MV-4-11 (cell line): ENCODE results near the gene RFX8.
A peak's percentile ranks its signal among the peaks of the same experiment; 100 is the strongest.

Experiments
- DNase-seq: peaks from one replicate; lab custom pipeline; 2025; lab: John Stamatoyannopoulos, UW

Gene RFX8

GRCh38 chr2:101349893-101350662, 124.8 kb downstream of the RFX8 start:
- DNase-seq, result peak; percentile 46

GRCh38 chr2:101348883-101349282, 126.0 kb downstream of the RFX8 start:
- no peak for DNase-seq
